NCI-H146 treated with DMSO at 0.1 percent for 48 hours (cell line): ENCODE data around the gene LHX1.

ENCODE experiments used
- DNase-seq: peaks from one replicate; lab custom pipeline; 2025; ENCODE audit not compliant: unreplicated experiment; lab: John Stamatoyannopoulos, UW

LHX1 gene

GRCh38 chr17:36937001-36937958 is at the start of gene LHX1:
LHX1 (plus strand) TSS chr17:36937475; CDS start chr17:36938198, 723 bp downstream.
- DNase-seq, result no peak

DNA sequence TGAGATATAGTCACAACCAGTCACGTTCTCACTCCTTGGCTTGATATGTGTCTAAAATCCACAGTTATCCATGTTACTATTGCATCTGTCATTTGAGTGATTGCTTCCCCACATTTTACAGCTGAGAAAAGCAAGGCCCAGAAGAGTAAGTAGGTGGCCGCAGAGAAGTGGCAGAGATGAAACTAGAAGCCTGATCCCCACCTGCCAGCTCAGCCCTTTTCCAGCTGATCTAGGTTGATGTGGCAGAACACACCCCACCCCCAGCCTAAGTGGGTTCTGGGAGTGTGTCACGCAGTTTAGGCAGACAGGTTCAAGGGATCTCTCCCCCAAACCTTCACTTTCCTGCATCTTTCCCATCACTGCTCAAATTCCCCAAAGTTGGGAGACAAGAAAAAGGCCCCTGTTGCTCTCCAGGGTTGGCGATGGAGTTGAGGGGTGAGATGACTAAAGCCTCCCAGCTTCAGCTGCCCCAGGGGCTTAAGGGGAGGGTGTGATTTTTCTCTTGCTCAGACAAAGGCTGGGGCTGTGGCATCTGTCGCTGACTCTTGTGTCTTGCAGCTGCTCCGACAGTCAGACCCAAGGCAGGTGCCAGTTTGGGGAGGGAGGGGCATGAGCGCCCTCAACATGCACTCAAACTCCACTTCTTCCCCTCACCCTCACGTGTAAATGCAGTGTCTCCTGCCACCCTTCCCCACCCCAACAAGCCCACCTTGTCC is 48.9 kb upstream of the LHX1 start:
- DNase-seq, result peak; percentile 9

- no peak for DNase-seq
Measured at GRCh38 chr17:36889770-36890349, 47.4 kb upstream of the LHX1 start.

GRCh38 chr17:36890398-36891168 is 46.7 kb upstream of the LHX1 start:
- DNase-seq, result no peak

DNA sequence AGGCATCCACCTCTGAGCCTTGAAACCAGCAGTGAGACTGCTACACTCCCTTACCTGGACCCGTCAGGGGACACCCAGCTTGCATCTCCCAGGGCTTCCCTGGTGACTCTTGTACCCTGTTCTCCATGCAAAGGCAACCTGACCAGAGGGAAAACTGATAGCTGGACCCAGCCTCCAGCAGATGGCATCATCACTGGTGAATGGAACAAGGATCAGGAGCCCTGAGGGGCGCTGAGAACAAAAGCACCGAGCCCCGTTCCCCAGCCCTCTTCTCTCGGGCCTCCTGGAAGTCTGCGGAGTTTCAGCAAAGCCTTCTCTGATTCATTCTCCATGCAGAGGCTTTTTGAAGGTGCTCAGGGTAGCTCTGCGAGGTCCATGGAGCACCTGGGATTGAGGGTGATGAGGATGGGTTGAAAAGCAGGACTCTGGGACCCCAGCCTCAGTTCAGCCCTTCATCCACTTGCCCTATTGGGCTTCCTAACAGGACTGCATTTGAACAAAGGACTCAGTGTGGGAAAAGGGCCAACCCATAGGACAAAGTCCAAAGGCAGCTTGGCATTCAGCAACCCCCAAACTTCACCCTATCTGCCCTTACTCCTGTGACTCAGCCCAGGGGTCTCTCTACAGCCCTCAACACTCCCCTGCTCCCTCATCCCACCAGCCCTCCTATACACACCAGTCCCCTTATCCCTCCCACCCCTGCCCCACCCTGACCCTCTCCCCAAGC is 45.0 kb upstream of the LHX1 start:
- no peak for DNase-seq

GRCh38 chr17:36894177-36894576 is 43.1 kb upstream of the LHX1 start:
- no peak for DNase-seq

DNA sequence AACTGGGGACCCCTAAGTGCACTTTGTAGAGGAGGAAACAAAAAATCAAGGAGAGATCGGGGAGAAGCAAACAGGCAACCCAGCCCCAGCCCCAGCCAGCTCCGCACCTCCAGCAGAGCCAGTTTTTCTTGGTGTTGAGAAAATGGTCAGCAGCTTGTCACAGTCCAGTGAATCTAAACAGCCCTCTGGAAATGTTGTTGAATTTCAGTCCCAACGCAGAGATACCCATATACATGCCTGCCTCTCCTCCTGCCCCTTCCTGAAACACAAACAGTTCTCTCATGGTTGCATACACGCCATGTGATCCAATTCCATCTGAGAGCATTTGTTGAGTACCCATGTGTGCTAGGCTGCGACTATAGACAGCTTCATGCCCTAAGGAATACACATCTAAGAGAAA is 42.4 kb upstream of the LHX1 start:
- no peak for DNase-seq

GRCh38 chr17:36899250-36900159 is 37.8 kb upstream of the LHX1 start:
- no peak for DNase-seq

- no peak for DNase-seq
Measured at GRCh38 chr17:36900160-36900512, 37.1 kb upstream of the LHX1 start.

DNA sequence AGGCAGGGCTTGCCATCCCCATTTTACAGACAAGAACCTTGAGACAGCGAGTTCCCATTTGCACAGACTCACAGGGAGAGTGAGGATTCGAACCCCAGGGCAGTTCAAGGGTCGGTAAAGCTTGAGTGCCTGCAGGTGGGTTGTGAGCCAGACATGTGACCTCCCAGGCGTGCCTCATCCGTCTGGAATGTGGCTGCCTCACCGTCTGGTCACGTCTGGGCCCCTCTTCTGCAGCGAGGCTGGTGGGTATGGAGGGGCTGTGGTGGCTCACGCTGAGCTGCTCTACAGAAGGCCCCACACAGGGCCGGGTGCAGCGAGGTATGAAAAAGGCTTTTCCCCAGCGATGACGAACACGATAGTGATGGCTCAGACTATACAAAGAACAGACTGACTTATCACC is 35.8 kb upstream of the LHX1 start:
- no peak for DNase-seq

DNA sequence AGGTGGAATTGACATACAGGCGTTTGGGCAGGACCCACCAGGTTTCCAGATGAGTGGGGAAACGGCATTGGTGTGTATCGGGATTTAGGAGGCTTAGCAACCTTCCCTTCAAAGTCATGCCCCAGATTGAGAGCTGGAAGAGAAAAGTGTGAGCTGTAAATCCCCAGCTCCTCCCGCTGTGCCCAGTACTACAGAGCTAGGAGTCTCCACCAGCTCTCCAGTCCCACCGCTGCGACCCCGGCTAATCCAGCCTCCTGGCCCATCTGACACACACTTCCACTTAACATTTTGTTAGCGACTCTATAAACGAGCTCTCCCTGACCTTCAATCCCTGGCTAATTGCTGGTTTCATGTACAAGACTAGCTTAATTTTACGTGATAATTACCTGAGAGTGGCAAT is 29.9 kb upstream of the LHX1 start:
- no peak for DNase-seq

GRCh38 chr17:36910513-36910912 is 26.8 kb upstream of the LHX1 start:
- DNase-seq, result no peak

GRCh38 chr17:36911001-36911400 is 26.3 kb upstream of the LHX1 start:
- no peak for DNase-seq

GRCh38 chr17:36913132-36913531 is 24.1 kb upstream of the LHX1 start:
- no peak for DNase-seq

DNA sequence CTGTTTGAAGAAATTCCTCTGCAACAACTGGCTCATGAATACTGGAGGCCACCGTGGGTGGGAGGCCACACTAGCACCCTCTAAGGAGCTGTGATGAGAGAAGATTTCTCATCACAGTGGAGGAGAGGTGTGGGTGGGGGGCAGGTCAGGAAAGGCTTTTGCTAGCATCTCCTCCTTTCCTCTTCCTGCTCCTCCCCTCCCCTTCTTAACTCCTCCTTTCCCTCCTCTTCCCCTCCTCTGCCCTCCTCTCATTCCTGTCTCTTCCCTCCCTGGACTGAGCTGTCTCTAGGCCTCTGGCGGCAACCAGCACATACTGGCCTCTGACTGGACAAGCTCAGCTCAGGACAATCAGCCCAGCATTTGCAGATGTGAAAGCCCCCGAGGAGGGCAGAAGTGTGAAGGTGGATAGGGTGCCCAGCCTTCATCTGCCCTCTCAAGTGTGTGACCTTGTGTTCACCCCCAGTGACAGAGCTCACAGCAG is 19.0 kb upstream of the LHX1 start:
- no peak for DNase-seq

GRCh38 chr17:36919407-36919968 is 17.8 kb upstream of the LHX1 start:
- no peak for DNase-seq

- no peak for DNase-seq
Measured at GRCh38 chr17:36920032-36921005, 17.0 kb upstream of the LHX1 start.
